ENCODE results near the gene LSAMP.
"Not testable (repeated sequence)": the region's sequence is repeated elsewhere in the genome, so short reads cannot be mapped to it uniquely, and the experiment has no call there.

GRCh38 chr3:115791271-115792153, 653.8 kb downstream of the LSAMP start:
- not testable (repeated sequence) for TF ChIP-seq POLR2AphosphoS5, CTCF, EP300 (IDR thresholded peaks at IDR 0.05)
